ENCODE measurements around the gene SFXN5.

The SFXN5 gene

GRCh38 chr2:73069041-73069854 is 2.3 kb downstream of the SFXN5 start (continued):
- TF ChIP-seq, protein P1, sequence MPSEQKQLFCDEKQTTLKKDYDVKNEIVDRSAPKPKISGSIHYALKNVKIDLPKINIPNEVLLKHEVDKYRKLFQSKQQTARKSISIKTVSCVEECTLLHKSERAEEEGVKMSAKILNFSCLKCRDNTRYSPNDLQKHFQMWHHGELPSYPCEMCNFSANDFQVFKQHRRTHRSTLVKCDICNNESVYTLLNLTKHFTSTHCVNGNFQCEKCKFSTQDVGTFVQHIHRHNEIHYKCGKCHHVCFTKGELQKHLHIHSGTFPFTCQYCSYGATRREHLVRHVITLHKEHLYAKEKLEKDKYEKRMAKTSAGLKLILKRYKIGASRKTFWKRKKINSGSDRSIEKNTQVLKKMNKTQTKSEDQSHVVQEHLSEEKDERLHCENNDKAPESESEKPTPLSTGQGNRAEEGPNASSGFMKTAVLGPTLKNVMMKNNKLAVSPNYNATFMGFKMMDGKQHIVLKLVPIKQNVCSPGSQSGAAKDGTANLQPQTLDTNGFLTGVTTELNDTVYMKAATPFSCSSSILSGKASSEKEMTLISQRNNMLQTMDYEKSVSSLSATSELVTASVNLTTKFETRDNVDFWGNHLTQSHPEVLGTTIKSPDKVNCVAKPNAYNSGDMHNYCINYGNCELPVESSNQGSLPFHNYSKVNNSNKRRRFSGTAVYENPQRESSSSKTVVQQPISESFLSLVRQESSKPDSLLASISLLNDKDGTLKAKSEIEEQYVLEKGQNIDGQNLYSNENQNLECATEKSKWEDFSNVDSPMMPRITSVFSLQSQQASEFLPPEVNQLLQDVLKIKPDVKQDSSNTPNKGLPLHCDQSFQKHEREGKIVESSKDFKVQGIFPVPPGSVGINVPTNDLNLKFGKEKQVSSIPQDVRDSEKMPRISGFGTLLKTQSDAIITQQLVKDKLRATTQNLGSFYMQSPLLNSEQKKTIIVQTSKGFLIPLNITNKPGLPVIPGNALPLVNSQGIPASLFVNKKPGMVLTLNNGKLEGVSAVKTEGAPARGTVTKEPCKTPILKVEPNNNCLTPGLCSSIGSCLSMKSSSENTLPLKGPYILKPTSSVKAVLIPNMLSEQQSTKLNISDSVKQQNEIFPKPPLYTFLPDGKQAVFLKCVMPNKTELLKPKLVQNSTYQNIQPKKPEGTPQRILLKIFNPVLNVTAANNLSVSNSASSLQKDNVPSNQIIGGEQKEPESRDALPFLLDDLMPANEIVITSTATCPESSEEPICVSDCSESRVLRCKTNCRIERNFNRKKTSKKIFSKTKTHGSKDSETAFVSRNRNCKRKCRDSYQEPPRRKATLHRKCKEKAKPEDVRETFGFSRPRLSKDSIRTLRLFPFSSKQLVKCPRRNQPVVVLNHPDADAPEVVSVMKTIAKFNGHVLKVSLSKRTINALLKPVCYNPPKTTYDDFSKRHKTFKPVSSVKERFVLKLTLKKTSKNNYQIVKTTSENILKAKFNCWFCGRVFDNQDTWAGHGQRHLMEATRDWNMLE (tag by site-specific recombination; conservative IDR thresholded peaks at IDR 0.05; ENCODE audit: low read depth) = no peak
- TF ChIP-seq ZNF426 (tag by site-specific recombination; IDR thresholded peaks at IDR 0.05) (no peak), SP2 (tag by site-specific recombination; IDR thresholded peaks at IDR 0.05) (no peak), ZSCAN30 (tag by site-specific recombination; IDR thresholded peaks at IDR 0.05) (no peak), ZNF19 (tag by site-specific recombination; IDR thresholded peaks at IDR 0.05; ENCODE audit: low read depth) (no peak), SCRT2 (tag by site-specific recombination; IDR thresholded peaks at IDR 0.05) (peak; percentile 39; the same call in 1 of the 2 replicates), ZNF707 (tag by site-specific recombination; IDR thresholded peaks at IDR 0.05) (no peak), ZNF792 (tag by site-specific recombination; IDR thresholded peaks at IDR 0.05) (no peak), REPIN1 (tag by site-specific recombination; IDR thresholded peaks at IDR 0.05; ENCODE audit: low read depth) (no peak), ZNF558 (tag by site-specific recombination; IDR thresholded peaks at IDR 0.05) (no peak)
- TF ChIP-seq, protein P2, sequence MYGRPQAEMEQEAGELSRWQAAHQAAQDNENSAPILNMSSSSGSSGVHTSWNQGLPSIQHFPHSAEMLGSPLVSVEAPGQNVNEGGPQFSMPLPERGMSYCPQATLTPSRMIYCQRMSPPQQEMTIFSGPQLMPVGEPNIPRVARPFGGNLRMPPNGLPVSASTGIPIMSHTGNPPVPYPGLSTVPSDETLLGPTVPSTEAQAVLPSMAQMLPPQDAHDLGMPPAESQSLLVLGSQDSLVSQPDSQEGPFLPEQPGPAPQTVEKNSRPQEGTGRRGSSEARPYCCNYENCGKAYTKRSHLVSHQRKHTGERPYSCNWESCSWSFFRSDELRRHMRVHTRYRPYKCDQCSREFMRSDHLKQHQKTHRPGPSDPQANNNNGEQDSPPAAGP (tag by site-specific recombination; IDR thresholded peaks at IDR 0.05) = no peak

DNA sequence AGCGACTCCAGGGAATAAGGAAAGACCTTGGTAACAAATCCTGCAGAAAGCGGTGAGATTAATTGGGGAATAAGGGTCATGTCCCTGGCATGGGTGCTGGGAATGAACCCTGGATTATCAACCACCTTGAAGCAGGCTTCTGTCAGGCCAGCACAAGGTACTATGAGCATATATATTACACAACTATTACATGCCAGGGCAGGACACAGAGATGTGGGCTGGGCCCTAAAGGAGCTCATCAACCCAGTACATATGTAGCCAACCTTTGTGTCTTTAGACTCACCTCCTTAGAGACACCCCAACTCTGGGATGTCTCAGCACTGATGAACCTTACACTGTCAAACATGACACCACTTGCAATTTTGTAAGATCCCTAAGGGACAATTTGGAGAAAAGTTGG is 3.4 kb downstream of the SFXN5 start:
- H3K4me3 ChIP-seq (ENCODE audit: low read depth, low read length) = no peak overlapping the region
- no peaks in the 10 kb centered on the region for H3K9me3 ChIP-seq (ENCODE audit: control insufficient read depth, insufficient read depth, low read depth, low read length)
- CTCF ChIA-PET = no interaction called here
- H3K4me1 ChIP-seq (ENCODE audit: control insufficient read depth, insufficient read depth, low read length) = peaks cover 12% of the 10 kb centered on the region
- H3K27ac ChIP-seq (ENCODE audit: extremely low read depth, low read depth, low read length) = no peak overlapping the region
- POLR2A ChIA-PET = no interaction called here
- peaks cover 3 to 6% of the 10 kb centered on the region in 2 experiments; a peak in 2 of 3 replicates for H3K36me3 ChIP-seq (ENCODE audit: control insufficient read depth in 2 of 2, insufficient read depth in 1 of 2, low read length in 2 of 2)
- TF ChIP-seq ZNF843 (tag by site-specific recombination; IDR thresholded peaks at IDR 0.05) = no peak
- no peak for TF ChIP-seq PATZ1 (tag by site-specific recombination; IDR thresholded peaks at IDR 0.05)
- TF ChIP-seq PRDM4 (tag by site-specific recombination; IDR thresholded peaks at IDR 0.05) = no peak
- no peak for TF ChIP-seq ZNF148 (tag by site-specific recombination; IDR thresholded peaks at IDR 0.05; ENCODE audit: borderline replicate concordance)
- no peak for TF ChIP-seq KLF8 (tag by site-specific recombination; IDR thresholded peaks at IDR 0.05)
- TF ChIP-seq ZBTB1 (tag by site-specific recombination; IDR thresholded peaks at IDR 0.05) = no peak
- no peak for TF ChIP-seq ZNF776 (tag by site-specific recombination; IDR thresholded peaks at IDR 0.05; ENCODE audit: borderline replicate concordance)

Measured in HEK293 (cell line).